Transverse colon (tissue), 4 donors: ENCODE results near the gene AK2. TPM values are rescaled to one million over a fixed set of nuclear protein-coding genes. Genes with fewer than 3 reads are reported as not detected.

Source experiments
- DNase-seq: peaks from one replicate; pipeline ENCODE4 v3.0.0-alpha.2; 2019
- H3K27ac ChIP-seq, 4 donors: fragments of 200-600 bp; sonication (generic); 2 replicates each; pipeline ENCODE4 v1.5.1; 2016 to 2018; ENCODE audit warnings: inconsistent platforms in 4 of 4
- H3K27me3 ChIP-seq: fragments of 200-600 bp; sonication (generic); 2 replicates; pipeline ENCODE4 v1.5.1; 2017; ENCODE audit warnings: inconsistent platforms
- H3K36me3 ChIP-seq, 4 donors: fragments of 200-600 bp; sonication (generic); 2 replicates each; pipeline ENCODE4 v1.5.1; 2017 to 2019; ENCODE audit warnings: inconsistent platforms in 4 of 4
- H3K4me1 ChIP-seq, 4 donors: fragments of 200-600 bp; sonication (generic); 2 replicates each; pipeline ENCODE4 v1.5.1; 2017 to 2020; ENCODE audit warnings: inconsistent platforms in 4 of 4
- H3K4me3 ChIP-seq, 4 donors: fragments of 200-600 bp; sonication (generic); 1 replicate in 1 of 4; 2 replicates in 3 of 4; pipeline versions ENCODE4 v1.5.1 to v1.6.1; 2017 to 2019; ENCODE audit warnings: inconsistent platforms in 4 of 4
- H3K9me3 ChIP-seq, 2 donors: fragments of 200-600 bp; sonication (generic); 2 replicates each; pipeline ENCODE4 v1.5.1; 2017 to 2019; ENCODE audit warnings: inconsistent platforms in 2 of 2
- CTCF ChIP-seq, 5 experiments: fragments of 200-600 bp in 3 of 5; fragments of 450-650 bp in 2 of 5; sonication (generic) in 3 of 5; IDR thresholded peaks; 1 replicate in 2 of 5; 2 replicates in 3 of 5; pipeline ENCODE4 v1.5.1; 2016 to 2017; ENCODE audit warnings: antibody characterized with exemption in 5 of 5, inconsistent platforms in 3 of 5, mild to moderate bottlenecking in 2 of 5, moderate library complexity in 1 of 5
- EP300 ChIP-seq: sonication (generic); formaldehyde crosslinking; IDR thresholded peaks from one replicate; pipeline ENCODE4 v1.6.1; 2017; ENCODE audit warnings: antibody characterized with exemption, low read depth
- POLR2A ChIP-seq: fragments of 450-650 bp; IDR thresholded peaks from one replicate; pipeline ENCODE4 v1.6.1; 2016; ENCODE audit warnings: antibody characterized with exemption, mild to moderate bottlenecking, moderate library complexity
- POLR2AphosphoS5 ChIP-seq, 3 donors: sonication (generic); formaldehyde crosslinking; IDR thresholded peaks; one replicate each; pipeline ENCODE4 v1.6.1; 2016; ENCODE audit warnings: antibody characterized with exemption in 3 of 3
- WGBS, 2 donors: methylation state at CpG; one replicate each; pipeline ENCODE4 v1.1.5; 2018; ENCODE audit warnings: low coverage in 1 of 2; 5-methylcytosine and 5-hydroxymethylcytosine counted together
- in situ Hi-C, 4 donors: fragments of 200-750 bp; cut with MboI; loops; one replicate each; pipeline versions ENCODE4 v1.15.0 to v1.15.1; 2017; ENCODE audit warnings: low sequenced_read_pairs in 3 of 4, low pct_ligation_motif_present in 1 of 4, low pct_unique_long_range_greater_than_20kb in 1 of 4
- intact Hi-C: fragments of 100-400 bp; cut with DNase I; formaldehyde crosslinking; loops from one replicate; pipeline ENCODE4 v1.15.1; 2023; ENCODE audit warnings: low total_unique reads
- total RNA-seq, 4 donors: library from RNA; depleted of rRNA; stranded (reverse); fragments of >200 nt; gene quantifications; one replicate each; pipeline ENCODE4 v1.1.0, GENCODE V29; 2016

AK2 gene
- total RNA-seq, 4 donors from 2014 or later, result 209 to 296 (median 211) TPM

- Histone ChIP-seq H3K4me3 (no peak overlapping the region), H3K9me3 (no peaks in the 10 kb centered on the region), H3K4me1 (peaks cover 11 to 65% (median 39%) of the 10 kb centered on the region in 4 donors), H3K27ac (peak overlapping the region; percentile 0 to 29 (median 4)), H3K27me3 (no peaks in the 10 kb centered on the region), H3K36me3 (no peaks in the 10 kb centered on the region)
- intact Hi-C loops (no loop called here), in situ Hi-C loops (no loop called here)
- DNase-seq, result no peak
- no peak for TF ChIP-seq EP300
- WGBS, 2 donors, result 71 to 85% methylated on average over 2 of the region's 2 CpGs
Observed at GRCh38 chr1:33030575-33030974, 6.1 kb downstream of the AK2 start.

GRCh38 chr1:33029921-33030320, 6.8 kb downstream of the AK2 start:
- H3K9me3 ChIP-seq, result no peaks in the 10 kb centered on the region
- no peaks in the 10 kb centered on the region for H3K27me3 ChIP-seq
- TF ChIP-seq CTCF (IDR thresholded peaks at IDR 0.05) (no peak), POLR2AphosphoS5 (IDR thresholded peaks at IDR 0.05) (no peak), EP300 (no peak), POLR2A (no peak)
- intact Hi-C loops (no loop called here), in situ Hi-C loops (no loop called here)
- WGBS, 2 donors, result 87 to 88% methylated on average over 3 to 5 of the region's 5 CpGs
- H3K36me3 ChIP-seq, result no peaks in the 10 kb centered on the region
- no peak overlapping the region for H3K4me3 ChIP-seq
- DNase-seq, result no peak
- H3K27ac ChIP-seq, result peak overlapping the region in 1 of 4 donors; percentile 29
- H3K4me1 ChIP-seq, result peaks cover 16 to 65% (median 37%) of the 10 kb centered on the region in 4 donors

- peaks cover 20 to 66% (median 40%) of the 10 kb centered on the region in 4 donors for H3K4me1 ChIP-seq
- H3K4me3 ChIP-seq, result no peak overlapping the region
Observed at GRCh38 chr1:33029209-33029608, 7.5 kb downstream of the AK2 start.

GRCh38 chr1:33025761-33026160, 10.9 kb downstream of the AK2 start:
- H3K27ac ChIP-seq, result peak overlapping the region in 3 of 4 donors; percentile 34 to 68 (median 64)

More at GRCh38 chr1:33029209-33029608, 7.5 kb downstream of the AK2 start:
- in situ Hi-C loops (no loop called here), intact Hi-C loops (no loop called here)
- DNase-seq, result no peak
- Histone ChIP-seq H3K9me3 (no peaks in the 10 kb centered on the region), H3K36me3 (no peaks in the 10 kb centered on the region), H3K27ac (no peak overlapping the region), H3K27me3 (no peaks in the 10 kb centered on the region)
- WGBS, 2 donors, result 93 to 96% methylated on average over 2 to 4 of the region's 4 CpGs
- TF ChIP-seq EP300, result no peak
- TF ChIP-seq POLR2A, result no peak
- no peak for TF ChIP-seq CTCF (IDR thresholded peaks at IDR 0.05)
- TF ChIP-seq POLR2AphosphoS5 (IDR thresholded peaks at IDR 0.05), result no peak

More at GRCh38 chr1:33025761-33026160, 10.9 kb downstream of the AK2 start:
- Histone ChIP-seq H3K36me3 (peaks cover 0 to 13% (median 5%) of the 10 kb centered on the region in 4 donors), H3K9me3 (no peaks in the 10 kb centered on the region), H3K27me3 (no peaks in the 10 kb centered on the region), H3K4me1 (peaks cover 9 to 60% (median 46%) of the 10 kb centered on the region in 4 donors), H3K4me3 (no peak overlapping the region)
- TF ChIP-seq EP300, result no peak
- TF ChIP-seq POLR2AphosphoS5 (IDR thresholded peaks at IDR 0.05), result no peak
- TF ChIP-seq POLR2A, result no peak
- TF ChIP-seq CTCF (IDR thresholded peaks at IDR 0.05), result no peak
- in situ Hi-C loops (no loop called here), intact Hi-C loops (no loop called here)
- WGBS, 2 donors, result 93 to 97% methylated on average over 3 to 4 of the region's 4 CpGs
- no peak for DNase-seq
